ENCODE measurements around the gene KCTD15.

KCTD15 gene

GRCh38 chr19:33801411-33801810, 4.7 kb downstream of the KCTD15 start:
- no peaks in the 10 kb centered on the region for H3K27me3 Mint-ChIP-seq
- no peaks in the 10 kb centered on the region for H3K36me3 Mint-ChIP-seq
- H3K4me1 Mint-ChIP-seq = no peaks in the 10 kb centered on the region
- H3K9me3 Mint-ChIP-seq = no peaks in the 10 kb centered on the region
- H3K27ac Mint-ChIP-seq = no peak overlapping the region
- no peak overlapping the region for H3K4me3 Mint-ChIP-seq
- no peak for ATAC-seq

- no peak overlapping the region for H3K4me3 Mint-ChIP-seq
- ATAC-seq = no peak
- no peak overlapping the region for H3K27ac Mint-ChIP-seq
- H3K4me1 Mint-ChIP-seq = no peaks in the 10 kb centered on the region
- no peaks in the 10 kb centered on the region for H3K9me3 Mint-ChIP-seq
- no peaks in the 10 kb centered on the region for H3K27me3 Mint-ChIP-seq
- no peaks in the 10 kb centered on the region for H3K36me3 Mint-ChIP-seq
These were observed 5.3 kb downstream of the KCTD15 start for GRCh38 chr19:33802001-33802400.

- H3K4me3 Mint-ChIP-seq = no peak overlapping the region
- no peaks in the 10 kb centered on the region for H3K9me3 Mint-ChIP-seq
- no peak overlapping the region for H3K27ac Mint-ChIP-seq
- H3K36me3 Mint-ChIP-seq = no peaks in the 10 kb centered on the region
- no peaks in the 10 kb centered on the region for H3K4me1 Mint-ChIP-seq
- ATAC-seq = no peak
- H3K27me3 Mint-ChIP-seq = no peaks in the 10 kb centered on the region
These were observed 6.1 kb downstream of the KCTD15 start for GRCh38 chr19:33802801-33803200.

- ATAC-seq = no peak
- Mint-ChIP-seq H3K27me3 (no peaks in the 10 kb centered on the region), H3K4me1 (no peaks in the 10 kb centered on the region), H3K27ac (no peak overlapping the region), H3K9me3 (no peaks in the 10 kb centered on the region), H3K36me3 (no peaks in the 10 kb centered on the region), H3K4me3 (no peak overlapping the region)
These were observed 6.7 kb downstream of the KCTD15 start for GRCh38 chr19:33803383-33803782.

- ATAC-seq = no peak
- Mint-ChIP-seq H3K27me3 (no peaks in the 10 kb centered on the region), H3K9me3 (no peaks in the 10 kb centered on the region), H3K4me1 (no peaks in the 10 kb centered on the region), H3K36me3 (no peaks in the 10 kb centered on the region), H3K27ac (no peak overlapping the region), H3K4me3 (no peak overlapping the region)
These were observed 7.5 kb downstream of the KCTD15 start for GRCh38 chr19:33804021-33804799.

- Mint-ChIP-seq H3K27me3 (no peaks in the 10 kb centered on the region), H3K4me1 (no peaks in the 10 kb centered on the region), H3K36me3 (no peaks in the 10 kb centered on the region), H3K9me3 (no peaks in the 10 kb centered on the region), H3K4me3 (no peak overlapping the region), H3K27ac (no peak overlapping the region)
- no peak for ATAC-seq
These were observed 8.6 kb downstream of the KCTD15 start for GRCh38 chr19:33805313-33805712.

GRCh38 chr19:33805840-33806433, 9.3 kb downstream of the KCTD15 start:
- no peak overlapping the region for H3K4me3 Mint-ChIP-seq
- H3K9me3 Mint-ChIP-seq = no peaks in the 10 kb centered on the region
- H3K27ac Mint-ChIP-seq = no peak overlapping the region
- no peak for ATAC-seq
- H3K36me3 Mint-ChIP-seq = no peaks in the 10 kb centered on the region
- no peaks in the 10 kb centered on the region for H3K4me1 Mint-ChIP-seq
- no peaks in the 10 kb centered on the region for H3K27me3 Mint-ChIP-seq

- H3K27ac Mint-ChIP-seq = no peak overlapping the region
These were observed 9.8 kb downstream of the KCTD15 start for GRCh38 chr19:33806434-33806881.

GRCh38 chr19:33808399-33808798, 11.7 kb downstream of the KCTD15 start:
- no peak overlapping the region for H3K27ac Mint-ChIP-seq
- ATAC-seq = no peak
- no peaks in the 10 kb centered on the region for H3K9me3 Mint-ChIP-seq
- H3K4me3 Mint-ChIP-seq = no peak overlapping the region
- H3K36me3 Mint-ChIP-seq = no peaks in the 10 kb centered on the region
- H3K4me1 Mint-ChIP-seq = no peaks in the 10 kb centered on the region
- no peaks in the 10 kb centered on the region for H3K27me3 Mint-ChIP-seq

More at GRCh38 chr19:33806434-33806881, 9.8 kb downstream of the KCTD15 start:
- no peak for ATAC-seq
- H3K9me3 Mint-ChIP-seq = no peaks in the 10 kb centered on the region
- no peaks in the 10 kb centered on the region for H3K27me3 Mint-ChIP-seq
- no peak overlapping the region for H3K4me3 Mint-ChIP-seq
- H3K4me1 Mint-ChIP-seq = no peaks in the 10 kb centered on the region
- no peaks in the 10 kb centered on the region for H3K36me3 Mint-ChIP-seq

- H3K4me3 Mint-ChIP-seq = no peak overlapping the region
- H3K9me3 Mint-ChIP-seq = no peaks in the 10 kb centered on the region
- no peaks in the 10 kb centered on the region for H3K36me3 Mint-ChIP-seq
- H3K27ac Mint-ChIP-seq = no peak overlapping the region
- no peak for ATAC-seq
- H3K27me3 Mint-ChIP-seq = no peaks in the 10 kb centered on the region
- no peaks in the 10 kb centered on the region for H3K4me1 Mint-ChIP-seq
These were observed 13.3 kb downstream of the KCTD15 start for GRCh38 chr19:33809960-33810359.

GRCh38 chr19:33810821-33811220, 14.2 kb downstream of the KCTD15 start:
- Mint-ChIP-seq H3K9me3 (no peaks in the 10 kb centered on the region), H3K4me3 (no peak overlapping the region), H3K4me1 (no peaks in the 10 kb centered on the region), H3K27me3 (no peaks in the 10 kb centered on the region), H3K27ac (no peak overlapping the region), H3K36me3 (no peaks in the 10 kb centered on the region)
- ATAC-seq = no peak

- Mint-ChIP-seq H3K9me3 (no peaks in the 10 kb centered on the region), H3K4me1 (no peaks in the 10 kb centered on the region), H3K27me3 (no peaks in the 10 kb centered on the region), H3K27ac (no peak overlapping the region), H3K36me3 (no peaks in the 10 kb centered on the region), H3K4me3 (no peak overlapping the region)
- ATAC-seq = no peak
These were observed 14.6 kb downstream of the KCTD15 start for GRCh38 chr19:33811246-33811645.

- Mint-ChIP-seq H3K27ac (no peak overlapping the region), H3K27me3 (no peaks in the 10 kb centered on the region), H3K9me3 (no peaks in the 10 kb centered on the region), H3K4me1 (no peaks in the 10 kb centered on the region), H3K4me3 (no peak overlapping the region), H3K36me3 (no peaks in the 10 kb centered on the region)
- no peak for ATAC-seq
These were observed 15.2 kb downstream of the KCTD15 start for GRCh38 chr19:33811736-33812387.

GRCh38 chr19:33812388-33813330, 16.0 kb downstream of the KCTD15 start:
- Mint-ChIP-seq H3K9me3 (no peaks in the 10 kb centered on the region), H3K4me3 (no peak overlapping the region), H3K4me1 (no peaks in the 10 kb centered on the region), H3K27ac (no peak overlapping the region), H3K27me3 (no peaks in the 10 kb centered on the region), H3K36me3 (no peaks in the 10 kb centered on the region)
- no peak for ATAC-seq
